Choroid plexus epithelial cell (primary cell): ENCODE data around the gene AP2A1.
A peak's percentile ranks its signal among the peaks of the same experiment; 100 is the strongest.

Experiments
- DNase-seq: peaks from one replicate; pipeline ENCODE4 v3.0.0-alpha.2; 2010; ENCODE audit warnings: low read depth
- H3K4me3 ChIP-seq: 2 replicates; pipeline ENCODE4 v1.5.1; 2011; ENCODE audit warnings: low read depth, mild to moderate bottlenecking, control low read depth, low read length, moderate library complexity
- TF ChIP-seq, protein P1 (sequence below): conservative IDR thresholded peaks from 2 replicates; pipeline ENCODE4 v1.5.1; 2011; ENCODE audit warnings: low read depth, mild to moderate bottlenecking, control low read depth, inconsistent platforms, low read length, moderate library complexity

The AP2A1 gene

DNA sequence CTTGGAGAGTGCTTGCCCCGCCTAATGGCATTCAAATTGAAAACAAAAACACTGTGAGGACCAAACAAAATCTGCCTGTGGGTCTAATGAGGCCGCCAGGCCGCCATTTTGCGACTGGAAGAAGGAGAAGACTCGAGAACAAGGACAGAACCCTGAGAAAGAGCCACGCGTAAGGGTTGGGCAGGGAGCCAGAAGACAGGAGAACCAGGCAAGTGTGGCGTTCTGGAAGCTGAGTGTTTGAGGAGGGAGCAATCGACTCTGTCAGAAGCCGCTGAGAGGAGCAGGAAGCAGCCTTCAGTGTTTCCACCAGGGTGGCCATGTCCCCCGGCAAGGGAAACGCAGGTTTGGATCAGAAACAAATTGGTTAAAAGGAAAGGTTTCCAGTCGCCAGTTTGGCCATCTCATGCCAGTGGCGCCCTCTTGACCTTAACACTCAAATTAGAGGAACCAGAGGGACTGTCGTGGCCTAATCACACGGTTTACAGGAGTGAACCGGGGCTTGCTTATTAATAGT, 74.0 kb downstream of the AP2A1 start:
- TF ChIP-seq, protein P1, sequence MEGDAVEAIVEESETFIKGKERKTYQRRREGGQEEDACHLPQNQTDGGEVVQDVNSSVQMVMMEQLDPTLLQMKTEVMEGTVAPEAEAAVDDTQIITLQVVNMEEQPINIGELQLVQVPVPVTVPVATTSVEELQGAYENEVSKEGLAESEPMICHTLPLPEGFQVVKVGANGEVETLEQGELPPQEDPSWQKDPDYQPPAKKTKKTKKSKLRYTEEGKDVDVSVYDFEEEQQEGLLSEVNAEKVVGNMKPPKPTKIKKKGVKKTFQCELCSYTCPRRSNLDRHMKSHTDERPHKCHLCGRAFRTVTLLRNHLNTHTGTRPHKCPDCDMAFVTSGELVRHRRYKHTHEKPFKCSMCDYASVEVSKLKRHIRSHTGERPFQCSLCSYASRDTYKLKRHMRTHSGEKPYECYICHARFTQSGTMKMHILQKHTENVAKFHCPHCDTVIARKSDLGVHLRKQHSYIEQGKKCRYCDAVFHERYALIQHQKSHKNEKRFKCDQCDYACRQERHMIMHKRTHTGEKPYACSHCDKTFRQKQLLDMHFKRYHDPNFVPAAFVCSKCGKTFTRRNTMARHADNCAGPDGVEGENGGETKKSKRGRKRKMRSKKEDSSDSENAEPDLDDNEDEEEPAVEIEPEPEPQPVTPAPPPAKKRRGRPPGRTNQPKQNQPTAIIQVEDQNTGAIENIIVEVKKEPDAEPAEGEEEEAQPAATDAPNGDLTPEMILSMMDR = no peak
- DNase-seq = no peak
- H3K4me3 ChIP-seq = no peak overlapping the region

DNA sequence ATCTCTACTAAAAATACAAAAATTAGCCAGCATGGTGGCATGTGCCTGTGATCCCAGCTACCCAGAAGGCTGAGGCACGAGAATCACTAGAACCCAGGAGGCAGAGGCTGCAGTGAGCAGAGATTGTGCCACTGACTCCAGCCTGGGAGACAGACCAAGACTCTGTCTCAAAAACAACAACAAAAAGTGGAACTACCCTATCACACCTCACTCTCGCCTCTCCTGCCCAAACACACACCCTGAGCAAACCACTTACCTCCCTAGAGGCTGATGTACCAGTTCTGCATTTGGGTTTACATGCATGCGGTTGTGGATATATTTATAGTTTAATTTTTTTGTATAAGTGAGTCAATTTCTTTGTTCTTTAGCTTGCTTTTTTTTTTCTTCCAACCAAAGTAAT, 76.5 kb downstream of the AP2A1 start:
- TF ChIP-seq, protein P1 = no peak
- no peak overlapping the region for H3K4me3 ChIP-seq

DNA sequence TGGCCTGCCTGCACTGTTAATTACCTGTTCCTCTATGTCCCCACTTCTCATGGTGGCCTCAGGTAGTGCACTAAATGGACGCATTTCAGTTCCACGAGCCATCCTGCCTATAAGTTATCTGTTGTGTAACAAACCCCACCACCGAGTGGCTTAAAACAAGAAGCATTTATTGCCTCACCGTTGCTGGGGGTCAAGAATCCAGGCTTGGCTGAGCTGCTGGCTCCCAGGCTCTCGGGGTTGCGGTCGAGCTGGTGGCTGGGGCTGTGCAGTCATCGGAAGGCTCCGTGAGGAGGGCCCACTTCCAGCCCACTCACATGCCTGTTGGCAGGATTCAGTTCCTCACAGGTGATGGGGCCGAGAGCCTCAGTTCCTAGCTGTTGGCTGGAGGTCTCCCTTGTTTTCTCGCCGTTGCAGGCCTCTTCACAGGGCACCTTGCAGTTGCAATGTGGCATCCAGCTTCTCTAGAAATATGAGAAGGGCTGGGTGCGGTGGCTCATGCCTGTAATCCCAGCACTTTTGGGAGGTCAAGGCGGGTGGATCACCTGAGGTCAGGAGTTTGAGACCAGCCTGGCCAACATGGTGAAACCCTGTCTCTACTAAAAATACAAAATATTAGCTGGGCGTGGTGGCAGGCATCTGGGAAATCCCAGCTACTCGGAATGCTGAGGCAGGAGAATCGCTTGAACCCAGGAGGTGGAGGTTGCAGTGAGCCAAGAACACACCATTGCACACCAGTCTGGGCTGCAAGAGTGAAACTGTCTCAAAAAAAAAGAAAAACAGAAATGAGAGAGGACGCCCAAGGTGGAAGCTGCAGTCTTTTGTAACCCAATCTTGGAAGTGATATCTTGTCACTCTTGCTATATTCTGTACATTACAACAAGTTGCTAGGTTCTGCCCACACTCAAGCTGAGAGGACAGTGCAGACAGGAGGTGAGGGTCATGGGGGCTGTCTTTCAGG, 77.6 kb downstream of the AP2A1 start:
- H3K4me3 ChIP-seq = no peak overlapping the region
- DNase-seq = no peak
- TF ChIP-seq, protein P1 = no peak

More for the DNA sequence above, 76.5 kb downstream of the AP2A1 start:
- no peak for DNase-seq

DNA sequence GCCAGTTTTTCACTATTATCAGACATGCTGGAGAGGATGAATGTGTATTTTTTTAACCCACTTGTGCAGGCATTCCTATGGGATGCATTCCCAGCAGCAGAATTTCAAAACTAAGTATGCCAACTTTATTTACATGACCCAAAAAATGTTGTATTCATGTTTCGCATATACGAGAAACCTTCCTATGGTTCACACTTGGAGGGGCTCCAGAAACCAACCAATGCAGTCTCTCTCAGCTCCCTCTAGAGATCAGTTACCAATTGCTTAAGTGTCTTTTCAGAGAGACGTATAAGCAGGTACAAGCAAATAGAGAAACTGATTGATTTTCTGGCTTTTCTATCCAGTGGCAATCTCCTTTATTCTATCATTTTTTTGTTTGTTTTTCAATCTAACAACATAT, 78.6 kb downstream of the AP2A1 start:
- TF ChIP-seq, protein P1 = peak; percentile 44
- peak; percentile 59 for DNase-seq
- no peak overlapping the region for H3K4me3 ChIP-seq

- DNase-seq = no peak
- no peak overlapping the region for H3K4me3 ChIP-seq
- TF ChIP-seq, protein P1 = no peak
Observed at GRCh38 chr19:49846408-49846807, 79.6 kb downstream of the AP2A1 start.

DNA sequence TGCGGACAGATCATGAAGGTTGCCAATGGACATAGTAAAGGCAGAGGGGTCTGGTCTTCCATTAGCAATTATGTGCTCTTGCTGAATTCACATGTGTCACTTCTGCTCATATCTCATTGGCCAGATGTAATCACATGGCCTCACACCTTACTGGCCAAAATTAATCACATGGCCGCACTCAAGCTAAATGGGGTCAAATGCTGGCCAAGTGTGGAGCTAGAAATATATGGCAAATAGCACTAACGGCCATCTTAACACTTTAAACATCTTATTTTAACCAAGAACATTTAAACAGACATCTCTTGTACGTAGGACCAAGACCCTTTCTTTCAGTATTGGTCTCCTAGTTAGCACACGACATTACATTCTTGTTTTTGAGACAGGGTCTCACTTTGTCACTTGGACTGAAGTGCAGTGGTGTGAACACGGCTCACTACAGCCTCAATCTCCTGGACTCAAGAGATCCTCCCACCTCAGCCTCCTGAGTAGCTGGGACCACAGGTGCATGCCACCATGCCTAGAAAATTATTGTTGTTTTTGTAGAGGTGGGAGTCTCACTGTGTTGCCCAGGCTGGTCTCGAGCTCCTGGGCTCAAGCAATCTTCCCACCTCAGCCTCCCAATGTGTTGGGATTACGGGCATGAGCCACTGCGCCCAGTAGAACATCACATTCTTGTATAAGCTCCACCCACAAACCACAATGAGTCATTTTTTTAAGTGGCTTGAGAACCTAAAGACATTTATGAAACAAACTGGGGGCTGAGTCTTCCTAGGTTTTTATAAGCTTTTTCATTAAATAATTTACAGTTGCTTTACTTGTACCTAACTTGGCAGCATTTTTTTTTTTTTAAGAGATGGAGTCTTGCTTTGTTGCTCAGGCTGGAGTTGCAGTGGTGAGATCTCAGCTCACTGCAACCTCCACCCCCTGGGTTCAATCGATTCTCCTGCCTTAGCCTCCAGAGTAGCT, 81.2 kb downstream of the AP2A1 start:
- peak; percentile 93 for DNase-seq
- TF ChIP-seq, protein P1 = no peak
- no peak overlapping the region for H3K4me3 ChIP-seq
